WTC11 (cell line): Measurements from ENCODE around the gene MPP2.

Source experiments
- FOXJ3 ChIP-seq: sonication (generic); formaldehyde crosslinking; IDR thresholded peaks from 2 replicates; pipeline ENCODE4 v1.9.0; 2021; ENCODE audit warnings: missing genetic modification reagents, mild to moderate bottlenecking, borderline replicate concordance
- ZNF396 ChIP-seq: fragments of 250-450 bp; sonication (Bioruptor Pico); IDR thresholded peaks from 2 replicates; pipeline ENCODE4 v1.8.0; 2021; ENCODE audit warnings: mild to moderate bottlenecking, moderate library complexity, borderline replicate concordance
- TF ChIP-seq, protein P1 (sequence below): sonication (generic); formaldehyde crosslinking; IDR thresholded peaks from 2 replicates; pipeline ENCODE4 v1.8.1; 2022; ENCODE audit warnings: mild to moderate bottlenecking, missing genetic modification reagents, moderate library complexity, borderline replicate concordance
- TF ChIP-seq, protein P2 (sequence below): fragments of 200-600 bp; IDR thresholded peaks from 2 replicates; pipeline ENCODE4 v1.8.0; 2022; ENCODE audit warnings: antibody characterized with exemption

- TF ChIP-seq FOXJ3 (CRISPR knock-in tag) (no peak), ZNF396 (CRISPR knock-in tag) (no peak)
- TF ChIP-seq, protein P1, sequence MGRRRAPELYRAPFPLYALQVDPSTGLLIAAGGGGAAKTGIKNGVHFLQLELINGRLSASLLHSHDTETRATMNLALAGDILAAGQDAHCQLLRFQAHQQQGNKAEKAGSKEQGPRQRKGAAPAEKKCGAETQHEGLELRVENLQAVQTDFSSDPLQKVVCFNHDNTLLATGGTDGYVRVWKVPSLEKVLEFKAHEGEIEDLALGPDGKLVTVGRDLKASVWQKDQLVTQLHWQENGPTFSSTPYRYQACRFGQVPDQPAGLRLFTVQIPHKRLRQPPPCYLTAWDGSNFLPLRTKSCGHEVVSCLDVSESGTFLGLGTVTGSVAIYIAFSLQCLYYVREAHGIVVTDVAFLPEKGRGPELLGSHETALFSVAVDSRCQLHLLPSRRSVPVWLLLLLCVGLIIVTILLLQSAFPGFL: no peak
- TF ChIP-seq, protein P2, sequence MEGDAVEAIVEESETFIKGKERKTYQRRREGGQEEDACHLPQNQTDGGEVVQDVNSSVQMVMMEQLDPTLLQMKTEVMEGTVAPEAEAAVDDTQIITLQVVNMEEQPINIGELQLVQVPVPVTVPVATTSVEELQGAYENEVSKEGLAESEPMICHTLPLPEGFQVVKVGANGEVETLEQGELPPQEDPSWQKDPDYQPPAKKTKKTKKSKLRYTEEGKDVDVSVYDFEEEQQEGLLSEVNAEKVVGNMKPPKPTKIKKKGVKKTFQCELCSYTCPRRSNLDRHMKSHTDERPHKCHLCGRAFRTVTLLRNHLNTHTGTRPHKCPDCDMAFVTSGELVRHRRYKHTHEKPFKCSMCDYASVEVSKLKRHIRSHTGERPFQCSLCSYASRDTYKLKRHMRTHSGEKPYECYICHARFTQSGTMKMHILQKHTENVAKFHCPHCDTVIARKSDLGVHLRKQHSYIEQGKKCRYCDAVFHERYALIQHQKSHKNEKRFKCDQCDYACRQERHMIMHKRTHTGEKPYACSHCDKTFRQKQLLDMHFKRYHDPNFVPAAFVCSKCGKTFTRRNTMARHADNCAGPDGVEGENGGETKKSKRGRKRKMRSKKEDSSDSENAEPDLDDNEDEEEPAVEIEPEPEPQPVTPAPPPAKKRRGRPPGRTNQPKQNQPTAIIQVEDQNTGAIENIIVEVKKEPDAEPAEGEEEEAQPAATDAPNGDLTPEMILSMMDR: no peak
Measured at GRCh38 chr17:43827596-43827995, 79.7 kb downstream of the MPP2 start.
